Esophagus squamous epithelium (tissue), 5 donors: ENCODE data around the gene MYH7B. TPM values are rescaled to one million over a fixed set of nuclear protein-coding genes. Genes with fewer than 3 reads are reported as not detected.

ENCODE experiments used
- DNase-seq: peaks from one replicate; lab custom pipeline; 2025; lab: John Stamatoyannopoulos, UW
- H3K27ac ChIP-seq, 4 donors: fragments of 200-600 bp; sonication (generic); one replicate each; pipeline ENCODE4 v1.5.1; 2016 to 2019; ENCODE audit warnings: mild to moderate bottlenecking in 1 of 4
- H3K27me3 ChIP-seq, 4 donors: fragments of 200-600 bp; sonication (generic); 1 replicate in 3 of 4; 2 replicates in 1 of 4; pipeline versions ENCODE4 v1.5.1 to v1.6.0; 2017 to 2021; ENCODE audit warnings: antibody characterized with exemption in 1 of 4
- H3K36me3 ChIP-seq, 3 donors: fragments of 200-600 bp; sonication (generic); one replicate each; pipeline ENCODE4 v1.5.1; 2016 to 2019
- H3K4me1 ChIP-seq, 3 donors: fragments of 200-600 bp; sonication (generic); one replicate each; pipeline ENCODE4 v1.5.1; 2017 to 2019
- H3K4me3 ChIP-seq, 4 donors: fragments of 200-600 bp; sonication (generic); 1 replicate in 3 of 4; 2 replicates in 1 of 4; pipeline ENCODE4 v1.5.1; 2016 to 2019; ENCODE audit warnings: mild to moderate bottlenecking in 2 of 4, moderate library complexity in 1 of 4
- H3K9me3 ChIP-seq, 3 donors: fragments of 200-600 bp; sonication (generic); one replicate each; pipeline ENCODE4 v1.5.1; 2016 to 2019
- POLR2A ChIP-seq, 4 donors: fragments of 450-650 bp; IDR thresholded peaks; one replicate each; pipeline ENCODE4 v1.6.1; 2017; ENCODE audit warnings: antibody characterized with exemption in 4 of 4, mild to moderate bottlenecking in 4 of 4, moderate library complexity in 3 of 4
- WGBS, 2 donors: methylation state at CpG; one replicate each; pipeline ENCODE4 v1.1.5; 2018; 5-methylcytosine and 5-hydroxymethylcytosine counted together
- intact Hi-C: fragments of 100-400 bp; cut with DNase I; formaldehyde crosslinking; loops from one replicate; pipeline ENCODE4 v1.15.0; 2022
- total RNA-seq, 4 donors: library from RNA; depleted of rRNA; stranded (reverse); fragments of >200 nt; gene quantifications; one replicate each; pipeline ENCODE4 v1.1.0, GENCODE V29; 2016
- TF ChIP-seq, protein P1 (sequence below), 6 experiments: fragments of 450-650 bp in 4 of 6; fragments of 200-600 bp in 2 of 6; sonication (generic) in 2 of 6; IDR thresholded peaks; one replicate each; pipeline ENCODE4 v1.5.1; 2016 to 2019; ENCODE audit warnings: antibody characterized with exemption in 6 of 6, mild to moderate bottlenecking in 4 of 6, moderate library complexity in 4 of 6
- donor health status: DM: yes; HTN: yes; CAD: no.

MYH7B gene
- total RNA-seq, 4 donors from 2014 or later: 0.19 TPM; not detected in 3

DNA sequence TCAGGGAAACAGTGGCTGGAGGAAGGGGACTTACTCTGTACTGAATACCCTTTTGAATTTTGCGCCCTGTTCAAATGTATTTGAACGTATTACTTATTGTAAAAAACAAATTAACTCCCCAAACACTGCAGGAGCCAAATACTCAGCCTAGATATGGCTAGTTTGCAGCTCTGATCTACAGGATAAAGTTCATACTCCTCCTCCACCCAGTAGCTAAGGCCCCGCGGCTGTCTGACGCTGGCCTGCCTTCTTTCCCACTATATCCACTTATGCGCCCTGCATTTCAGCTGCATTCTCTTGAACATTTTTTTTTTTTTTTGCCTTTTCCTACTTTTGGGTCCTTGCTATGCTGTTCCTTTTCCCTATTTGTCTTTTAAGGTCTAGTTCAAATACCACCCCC is 6.5 kb upstream of the MYH7B start:
- intact Hi-C loops: no loop called here
- no peaks in the 10 kb centered on the region for H3K9me3 ChIP-seq
- H3K27ac ChIP-seq: no peak overlapping the region
- no peak for DNase-seq
- H3K36me3 ChIP-seq: peaks cover 0 to 63% (median 0%) of the 10 kb centered on the region in 3 donors
- H3K4me1 ChIP-seq: peaks cover 4 to 45% (median 14%) of the 10 kb centered on the region in 3 donors
- 94 to 96% methylated on average over 6 of the region's 6 CpGs for WGBS, 2 donors
- TF ChIP-seq, protein P1, sequence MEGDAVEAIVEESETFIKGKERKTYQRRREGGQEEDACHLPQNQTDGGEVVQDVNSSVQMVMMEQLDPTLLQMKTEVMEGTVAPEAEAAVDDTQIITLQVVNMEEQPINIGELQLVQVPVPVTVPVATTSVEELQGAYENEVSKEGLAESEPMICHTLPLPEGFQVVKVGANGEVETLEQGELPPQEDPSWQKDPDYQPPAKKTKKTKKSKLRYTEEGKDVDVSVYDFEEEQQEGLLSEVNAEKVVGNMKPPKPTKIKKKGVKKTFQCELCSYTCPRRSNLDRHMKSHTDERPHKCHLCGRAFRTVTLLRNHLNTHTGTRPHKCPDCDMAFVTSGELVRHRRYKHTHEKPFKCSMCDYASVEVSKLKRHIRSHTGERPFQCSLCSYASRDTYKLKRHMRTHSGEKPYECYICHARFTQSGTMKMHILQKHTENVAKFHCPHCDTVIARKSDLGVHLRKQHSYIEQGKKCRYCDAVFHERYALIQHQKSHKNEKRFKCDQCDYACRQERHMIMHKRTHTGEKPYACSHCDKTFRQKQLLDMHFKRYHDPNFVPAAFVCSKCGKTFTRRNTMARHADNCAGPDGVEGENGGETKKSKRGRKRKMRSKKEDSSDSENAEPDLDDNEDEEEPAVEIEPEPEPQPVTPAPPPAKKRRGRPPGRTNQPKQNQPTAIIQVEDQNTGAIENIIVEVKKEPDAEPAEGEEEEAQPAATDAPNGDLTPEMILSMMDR (IDR thresholded peaks at IDR 0.05): no peak
- H3K27me3 ChIP-seq: no peaks in the 10 kb centered on the region
- H3K4me3 ChIP-seq: no peak overlapping the region

DNA sequence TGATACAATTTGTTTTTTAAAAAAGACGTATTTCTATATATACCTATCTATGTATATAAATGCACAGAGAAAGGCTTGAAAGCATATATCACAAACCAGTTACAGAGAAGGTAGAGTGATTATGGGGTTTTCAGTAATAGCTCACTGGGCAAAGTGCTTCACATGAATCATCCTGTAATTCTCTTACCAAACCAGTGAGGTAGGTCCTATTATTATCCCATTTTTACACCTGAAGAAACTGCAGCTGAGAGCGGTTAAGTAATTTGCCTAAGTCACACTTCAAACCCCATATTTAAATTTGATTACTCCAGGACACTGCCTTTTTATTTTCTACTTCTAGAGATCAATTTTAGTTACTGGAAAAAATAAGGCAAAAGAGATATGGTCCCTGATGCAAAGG is 4.4 kb upstream of the MYH7B start:
- TF ChIP-seq, protein P1 (IDR thresholded peaks at IDR 0.05): no peak
- no peak for TF ChIP-seq POLR2A (IDR thresholded peaks at IDR 0.05)
- Histone ChIP-seq H3K4me3 (no peak overlapping the region), H3K4me1 (peaks cover 5 to 47% (median 19%) of the 10 kb centered on the region in 3 donors), H3K27me3 (no peaks in the 10 kb centered on the region), H3K36me3 (peaks cover 0 to 51% (median 0%) of the 10 kb centered on the region in 3 donors), H3K27ac (peak overlapping the region; percentile 38 to 63 (median 46)), H3K9me3 (no peaks in the 10 kb centered on the region)
- intact Hi-C loops: no loop called here
- no peak for DNase-seq
- 68% methylated on average over 2 of the region's 2 CpGs for WGBS, 2 donors

DNA sequence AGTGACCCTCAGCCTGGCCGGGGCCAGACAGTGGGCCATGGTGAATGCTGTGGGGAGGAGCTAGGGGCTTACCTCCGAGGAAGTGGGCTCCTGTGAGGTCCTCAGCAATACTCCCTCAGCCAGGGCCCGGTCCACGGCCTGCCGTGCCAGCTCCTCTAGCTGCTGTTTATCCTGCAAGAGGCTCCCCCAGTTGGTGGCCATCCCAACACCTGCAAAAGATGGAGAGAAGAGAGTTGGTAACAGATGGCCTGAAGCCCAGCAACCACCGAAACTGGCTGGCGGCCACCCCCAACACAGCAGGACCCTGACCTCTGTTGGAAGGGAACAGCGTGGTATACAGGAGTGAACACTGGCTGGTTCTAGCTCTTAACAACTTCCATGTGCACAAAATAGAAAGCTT is 4.0 kb upstream of the MYH7B start:
- TF ChIP-seq, protein P1 (IDR thresholded peaks at IDR 0.05): no peak
- TF ChIP-seq POLR2A (IDR thresholded peaks at IDR 0.05): no peak
- H3K9me3 ChIP-seq: no peaks in the 10 kb centered on the region
- no peaks in the 10 kb centered on the region for H3K27me3 ChIP-seq
- 71 to 81% methylated on average over 3 to 8 of the region's 8 CpGs for WGBS, 2 donors
- H3K36me3 ChIP-seq: peaks cover 0 to 47% (median 0%) of the 10 kb centered on the region in 3 donors
- no peak for DNase-seq
- H3K4me3 ChIP-seq: no peak overlapping the region
- peak overlapping the region; percentile 38 to 63 (median 46) for H3K27ac ChIP-seq
- intact Hi-C loops: no loop called here
- peaks cover 5 to 51% (median 21%) of the 10 kb centered on the region in 3 donors for H3K4me1 ChIP-seq

DNA sequence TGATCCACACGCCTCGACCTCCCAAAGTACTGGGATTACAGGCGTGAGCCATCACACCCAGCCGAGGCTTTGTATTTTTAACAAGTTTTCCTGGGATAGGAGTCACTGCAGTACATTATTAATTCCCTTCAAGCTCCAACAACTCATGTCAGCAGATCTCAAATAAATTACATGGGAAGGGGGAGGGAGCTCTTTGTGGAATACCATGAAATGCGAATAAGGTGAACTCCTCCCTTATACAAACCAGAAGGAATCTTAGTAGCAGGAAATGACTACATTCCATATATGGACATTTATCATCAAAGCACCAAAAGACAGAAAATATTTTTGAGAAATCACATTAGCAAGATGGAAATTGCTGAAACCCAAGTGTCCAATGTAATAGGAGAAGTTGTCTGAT is 3.0 kb upstream of the MYH7B start:
- no peak for TF ChIP-seq POLR2A (IDR thresholded peaks at IDR 0.05)
- TF ChIP-seq, protein P1 (IDR thresholded peaks at IDR 0.05): no peak
- 50 to 71% methylated on average over 4 to 5 of the region's 5 CpGs for WGBS, 2 donors
- peaks cover 0 to 38% (median 0%) of the 10 kb centered on the region in 3 donors for H3K36me3 ChIP-seq
- peaks cover 5 to 53% (median 21%) of the 10 kb centered on the region in 3 donors for H3K4me1 ChIP-seq
- DNase-seq: no peak
- no peak overlapping the region for H3K4me3 ChIP-seq
- peak overlapping the region in 1 of 4 donors; percentile 35 for H3K27ac ChIP-seq
- H3K9me3 ChIP-seq: no peaks in the 10 kb centered on the region
- intact Hi-C loops: no loop called here
- no peaks in the 10 kb centered on the region for H3K27me3 ChIP-seq

DNA sequence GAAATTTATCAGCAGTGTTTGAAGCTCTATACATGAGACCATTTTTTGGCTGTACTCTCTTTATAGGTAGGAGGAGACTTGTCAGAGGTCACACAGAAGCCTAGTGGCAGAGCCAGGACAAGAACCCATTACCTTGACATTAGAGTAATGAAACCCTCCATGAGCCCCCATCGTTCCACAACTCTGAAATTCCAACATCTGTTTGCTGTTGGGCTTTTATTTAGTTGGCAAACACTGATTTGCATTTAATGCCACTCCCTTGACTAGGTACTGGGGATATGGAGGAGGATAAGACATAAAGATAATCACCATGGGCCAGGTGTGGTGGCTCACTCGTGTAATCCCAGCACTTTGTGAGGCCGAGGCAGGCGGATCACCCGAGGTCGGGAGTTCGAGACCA is 1.7 kb upstream of the MYH7B start:
- 91 to 98% methylated on average over 4 to 6 of the region's 7 CpGs for WGBS, 2 donors
- intact Hi-C loops: no loop called here
- DNase-seq: no peak
- Histone ChIP-seq H3K4me3 (no peak overlapping the region), H3K27me3 (no peaks in the 10 kb centered on the region), H3K36me3 (peaks cover 0 to 28% (median 0%) of the 10 kb centered on the region in 3 donors), H3K27ac (peak overlapping the region in 1 of 4 donors; percentile 1), H3K4me1 (peaks cover 5 to 53% (median 21%) of the 10 kb centered on the region in 3 donors), H3K9me3 (no peaks in the 10 kb centered on the region)
- no peak for TF ChIP-seq POLR2A (IDR thresholded peaks at IDR 0.05)
- TF ChIP-seq, protein P1 (IDR thresholded peaks at IDR 0.05): no peak
